Prostate gland (tissue), 2 donors: ENCODE data around the gene HIVEP3. TPM values are rescaled to one million over a fixed set of nuclear protein-coding genes. Genes with fewer than 3 reads are reported as not detected.
A peak's percentile ranks its signal among the peaks of the same experiment; 100 is the strongest.

Source experiments
- DNase-seq: peaks from one replicate; pipeline ENCODE4 v3.0.0-alpha.2; 2019; ENCODE audit warnings: low spot score
- H3K27ac ChIP-seq, 2 donors: fragments of 200-600 bp; sonication (generic); 2 replicates each; pipeline ENCODE4 v1.5.1; 2017 to 2019
- H3K27me3 ChIP-seq: fragments of 200-600 bp; sonication (generic); replicated peaks from 2 replicates; pipeline ENCODE4 v1.5.1; 2019; ENCODE audit not compliant: insufficient read depth
- H3K36me3 ChIP-seq, 2 donors: fragments of 200-600 bp; sonication (generic); 1 replicate in 1 of 2; 2 replicates in 1 of 2; pipeline versions ENCODE4 v1.5.1 to v1.8.1; 2017 to 2019
- H3K4me1 ChIP-seq: fragments of 200-600 bp; sonication (generic); replicated peaks from 2 replicates; pipeline ENCODE4 v1.5.1; 2019
- H3K4me3 ChIP-seq, 2 donors: fragments of 200-600 bp; sonication (generic); 2 replicates each; pipeline ENCODE4 v1.5.1; 2017 to 2019
- H3K9me3 ChIP-seq: fragments of 200-600 bp; sonication (generic); 2 replicates; pipeline ENCODE4 v1.5.1; 2017
- CTCF ChIP-seq, 4 experiments: fragments of 200-600 bp in 2 of 4; fragments of 450-650 bp in 2 of 4; sonication (generic) in 2 of 4; IDR thresholded peaks; 1 replicate in 3 of 4; 2 replicates in 1 of 4; pipeline ENCODE4 v1.5.1; 2016 to 2019; ENCODE audit warnings: antibody characterized with exemption in 4 of 4, mild to moderate bottlenecking in 2 of 4, moderate library complexity in 2 of 4
- POLR2A ChIP-seq: fragments of 450-650 bp; IDR thresholded peaks from one replicate; pipeline ENCODE4 v1.6.1; 2016; ENCODE audit warnings: antibody characterized with exemption, mild to moderate bottlenecking
- POLR2AphosphoS5 ChIP-seq: sonication (generic); formaldehyde crosslinking; IDR thresholded peaks from one replicate; pipeline ENCODE4 v1.6.1; 2017; ENCODE audit warnings: antibody characterized with exemption
- WGBS: methylation state at CpG from one replicate; pipeline ENCODE4 v1.1.5; 2018; 5-methylcytosine and 5-hydroxymethylcytosine counted together
- intact Hi-C: fragments of 100-400 bp; cut with DNase I; formaldehyde crosslinking; loops from one replicate; pipeline ENCODE4 v1.14.2; 2022
- total RNA-seq, 2 donors: library from RNA; depleted of rRNA; stranded (reverse); fragments of >200 nt; gene quantifications; one replicate each; pipeline ENCODE4 v1.1.0, GENCODE V29; 2016

Gene HIVEP3
- total RNA-seq, 2 donors from 2014 or later: 9.3 to 11.2 TPM

GRCh38 chr1:41504114-41505035 is 414.3 kb downstream of the HIVEP3 start:
- Histone ChIP-seq H3K4me1 (peaks cover 19% of the 10 kb centered on the region), H3K27ac (no peak overlapping the region), H3K4me3 (no peak overlapping the region), H3K9me3 (no peaks in the 10 kb centered on the region), H3K27me3 (no peaks in the 10 kb centered on the region), H3K36me3 (no peaks in the 10 kb centered on the region)
- no peak for DNase-seq
- TF ChIP-seq POLR2A (no peak), CTCF (IDR thresholded peaks at IDR 0.05) (no peak), POLR2AphosphoS5 (no peak)
- intact Hi-C loops: no loop called here
- 92% methylated on average over 15 of the region's 15 CpGs for WGBS

GRCh38 chr1:41503538-41504113 is 415.1 kb downstream of the HIVEP3 start:
- Histone ChIP-seq H3K4me3 (no peak overlapping the region), H3K36me3 (no peaks in the 10 kb centered on the region), H3K4me1 (peaks cover 26% of the 10 kb centered on the region), H3K27me3 (no peaks in the 10 kb centered on the region), H3K9me3 (no peaks in the 10 kb centered on the region), H3K27ac (no peak overlapping the region)
- DNase-seq: no peak
- intact Hi-C loops: no loop called here
- TF ChIP-seq POLR2AphosphoS5 (no peak), CTCF (IDR thresholded peaks at IDR 0.05) (no peak), POLR2A (no peak)
- 96% methylated on average over 11 of the region's 11 CpGs for WGBS

GRCh38 chr1:41502912-41503311 is 415.8 kb downstream of the HIVEP3 start:
- H3K36me3 ChIP-seq: no peaks in the 10 kb centered on the region
- peaks cover 33% of the 10 kb centered on the region for H3K4me1 ChIP-seq
- intact Hi-C loops: no loop called here
- H3K4me3 ChIP-seq: no peak overlapping the region
- no peak for DNase-seq
- no peaks in the 10 kb centered on the region for H3K9me3 ChIP-seq
- H3K27me3 ChIP-seq: no peaks in the 10 kb centered on the region
- no peak for TF ChIP-seq CTCF (IDR thresholded peaks at IDR 0.05)
- no peak for TF ChIP-seq POLR2AphosphoS5
- WGBS: 71% methylated on average over 5 of the region's 5 CpGs
- no peak overlapping the region for H3K27ac ChIP-seq

GRCh38 chr1:41501581-41501980 is 417.1 kb downstream of the HIVEP3 start:
- no peak overlapping the region for H3K4me3 ChIP-seq
- H3K4me1 ChIP-seq: peaks cover 37% of the 10 kb centered on the region
- H3K27ac ChIP-seq: peak overlapping the region; percentile 76 to 89
- WGBS: 58% methylated on average over 12 of the region's 20 CpGs
- TF ChIP-seq CTCF (IDR thresholded peaks at IDR 0.05) (no peak), POLR2AphosphoS5 (peak; percentile 84), POLR2A (peak; percentile 59)
- no peaks in the 10 kb centered on the region for H3K27me3 ChIP-seq
- no peaks in the 10 kb centered on the region for H3K36me3 ChIP-seq
- DNase-seq: peak; percentile 96
- H3K9me3 ChIP-seq: no peaks in the 10 kb centered on the region
- intact Hi-C loops: no loop called here
